IMR-90 (cell line): ENCODE data around the gene SLC12A7. TPM values are rescaled to one million over a fixed set of nuclear protein-coding genes. Genes with fewer than 3 reads are reported as not detected.

Experiments
- ATAC-seq: fragments of 200-7000 bp; cut with Tn5 transposase; 2 replicates; pipeline ENCODE4 v1.9.1; 2020; ENCODE audit warnings: low read depth, mild to moderate bottlenecking, moderate library complexity
- BruUV-seq: library from RNA; stranded (reverse); fragments of 400-500 nt; replicated peaks from 2 replicates; lab custom pipeline; 2021; lab: Mats Ljungman, UMichigan
- CTCF ChIA-PET: fragments of 300-600 bp; formaldehyde crosslinking; extraction: SDS; loops from one replicate; lab custom pipeline; 2021; ENCODE audit warnings: antibody characterized with exemption; lab: Yijun Ruan, JAX
- POLR2A ChIA-PET: fragments of 300-600 bp; sonication (Branson Sonifier 250); formaldehyde crosslinking; loops from one replicate; lab custom pipeline; 2022; ENCODE audit warnings: antibody characterized with exemption; ENCODE audit not compliant: unreplicated experiment; lab: Charles Lee
- DNase-seq: peaks from one replicate; pipeline ENCODE4 v3.0.0; 2013
- H2AFZ ChIP-seq: replicated peaks from 2 replicates; pipeline ENCODE3; 2013; ENCODE audit warnings: low read length, mild to moderate bottlenecking; ENCODE audit not compliant: poor library complexity
- H2AK5ac ChIP-seq: 2 replicates; pipeline ENCODE4 v1.6.1; 2013; ENCODE audit warnings: low read depth, low read length, inconsistent platforms
- H2AK9ac ChIP-seq: replicated peaks from 2 replicates; pipeline ENCODE3; 2013; ENCODE audit warnings: mild to moderate bottlenecking, low read depth, low read length, moderate library complexity; ENCODE audit not compliant: poor library complexity
- H2BK120ac ChIP-seq: 2 replicates; pipeline ENCODE4 v1.6.1; 2013; ENCODE audit warnings: low read depth, low read length, inconsistent platforms
- H2BK15ac ChIP-seq: 3 replicates; pipeline ENCODE4 v1.6.1; 2013; ENCODE audit warnings: low read depth, low read length, inconsistent platforms
- H2BK20ac ChIP-seq: 2 replicates; pipeline ENCODE4 v1.6.1; 2013; ENCODE audit warnings: low read depth, mild to moderate bottlenecking, inconsistent platforms, low read length, moderate library complexity
- H2BK5ac ChIP-seq: 2 replicates; pipeline ENCODE4 v1.6.1; 2013; ENCODE audit warnings: mild to moderate bottlenecking, low read depth, low read length, inconsistent platforms; ENCODE audit not compliant: poor library complexity, severe bottlenecking
- H3K14ac ChIP-seq: replicated peaks from 2 replicates; pipeline ENCODE4 v1.6.1; 2013; ENCODE audit warnings: low read depth, low read length, inconsistent platforms
- H3K18ac ChIP-seq: 2 replicates; pipeline ENCODE4 v1.6.1; 2013; ENCODE audit warnings: low read depth, low read length, control low read depth
- H3K23ac ChIP-seq: 2 replicates; pipeline ENCODE4 v1.6.1; 2013; ENCODE audit warnings: low read depth, low read length, inconsistent platforms
- H3K27ac ChIP-seq: 2 replicates; pipeline ENCODE4 v1.5.1; 2013; ENCODE audit warnings: mild to moderate bottlenecking, control low read depth, low read length; ENCODE audit not compliant: insufficient read depth
- H3K27me3 ChIP-seq: 2 replicates; pipeline ENCODE4 v1.6.1; 2013; ENCODE audit warnings: low read length; ENCODE audit not compliant: control insufficient read depth, insufficient read depth
- H3K36me3 ChIP-seq: 2 replicates; pipeline ENCODE4 v1.6.1; 2013; ENCODE audit warnings: low read length, mixed read lengths; ENCODE audit not compliant: control insufficient read depth, insufficient read depth
- H3K4ac ChIP-seq: 2 replicates; pipeline ENCODE4 v1.6.1; 2013; ENCODE audit warnings: low read depth, low read length, inconsistent platforms
- H3K4me1 ChIP-seq: 2 replicates; pipeline ENCODE4 v1.6.1; 2013; ENCODE audit warnings: low read length, mixed read lengths; ENCODE audit not compliant: control insufficient read depth, insufficient read depth
- H3K4me2 ChIP-seq: 2 replicates; pipeline ENCODE4 v1.6.1; 2013; ENCODE audit warnings: low read depth, mild to moderate bottlenecking, control low read depth, low read length, moderate library complexity
- H3K4me3 ChIP-seq: 2 replicates; pipeline ENCODE4 v1.5.1; 2013; ENCODE audit warnings: low read depth, mild to moderate bottlenecking, control low read depth, low read length, moderate library complexity; ENCODE audit not compliant: insufficient read depth
- H3K56ac ChIP-seq: 2 replicates; pipeline ENCODE4 v1.6.1; 2013; ENCODE audit warnings: low read length, inconsistent platforms; ENCODE audit not compliant: insufficient read depth; ENCODE audit errors: extremely low read depth
- H3K79me1 ChIP-seq, 2 experiments: 2 replicates each; pipeline ENCODE4 v1.6.1; 2013; ENCODE audit warnings: low read length in 2 of 2, inconsistent platforms in 1 of 2, low read depth in 1 of 2
- H3K9ac ChIP-seq: 2 replicates; pipeline ENCODE4 v1.6.1; 2013; ENCODE audit warnings: low read depth, low read length, control low read depth
- H3K9me1 ChIP-seq: 2 replicates; pipeline ENCODE4 v1.6.1; 2013; ENCODE audit warnings: low read length, inconsistent platforms; ENCODE audit not compliant: insufficient read depth
- H3K9me3 ChIP-seq: 2 replicates; pipeline ENCODE4 v1.6.1; 2013; ENCODE audit warnings: low read length; ENCODE audit not compliant: control insufficient read depth, insufficient read depth
- H4K20me1 ChIP-seq: 2 replicates; pipeline ENCODE4 v1.6.1; 2013; ENCODE audit warnings: low read length, inconsistent platforms; ENCODE audit not compliant: insufficient read depth
- H4K5ac ChIP-seq: 2 replicates; pipeline ENCODE4 v1.6.1; 2013; ENCODE audit warnings: mild to moderate bottlenecking, low read depth, low read length, control low read depth
- H4K8ac ChIP-seq, 2 experiments: 2 replicates each; pipeline ENCODE4 v1.6.1; 2013; ENCODE audit warnings: low read depth in 2 of 2, low read length in 2 of 2, control low read depth in 1 of 2, inconsistent platforms in 1 of 2
- H4K91ac ChIP-seq: 2 replicates; pipeline ENCODE4 v1.6.1; 2013; ENCODE audit warnings: low read depth, low read length, inconsistent platforms; ENCODE audit not compliant: insufficient read depth
- CEBPB ChIP-seq: IDR thresholded peaks from 2 replicates; pipeline ENCODE4 v1.6.1; 2012; ENCODE audit warnings: low read depth, low read length, improper control_type of control experiment
- CTCF ChIP-seq: conservative IDR thresholded peaks from 2 replicates; pipeline ENCODE4 v1.5.1; 2012; ENCODE audit warnings: mild to moderate bottlenecking, low read depth, low read length, improper control_type of control experiment
- MXI1 ChIP-seq: IDR thresholded peaks from 2 replicates; pipeline ENCODE4 v1.6.1; 2012; ENCODE audit warnings: low read depth, mild to moderate bottlenecking, low read length, moderate library complexity, borderline replicate concordance
- RFX5 ChIP-seq: IDR thresholded peaks from 2 replicates; pipeline ENCODE4 v1.8.0; 2012; ENCODE audit warnings: low read depth, mild to moderate bottlenecking, low read length, moderate library complexity
- USF2 ChIP-seq: fragments of 150-350 bp; IDR thresholded peaks from 2 replicates; pipeline ENCODE4 v1.6.1; 2017; ENCODE audit warnings: mild to moderate bottlenecking, antibody characterized with exemption, low read length, low read depth
- WGBS, 2 experiments: methylation state at CpG; one replicate each; pipeline versions ENCODE4 v1.1.5 to v1.1.7; 2013; ENCODE audit warnings: missing lambda C conversion rate in 2 of 2; ENCODE audit not compliant: insufficient read length in 1 of 2; ENCODE audit errors: extremely low coverage in 2 of 2; 5-methylcytosine and 5-hydroxymethylcytosine counted together
- dilution Hi-C: fragments of 300-500 bp; cut with HindIII; formaldehyde crosslinking; loops from one replicate; pipeline ENCODE4 v1.14.3; 2018; ENCODE audit warnings: low sequenced_read_pairs; ENCODE audit not compliant: unreplicated experiment
- in situ Hi-C: fragments of 300-500 bp; cut with MboI; formaldehyde crosslinking; loops from 3 replicates; pipeline ENCODE4 v1.14.3; 2019; ENCODE audit warnings: low sequenced_read_pairs, inconsistent platforms, mixed read lengths
- intact Hi-C: fragments of 100-400 bp; cut with micrococcal nuclease; formaldehyde crosslinking; loops from 2 replicates; pipeline ENCODE4 v1.10.0; 2022
- polyA plus RNA-seq, 3 experiments: library from polyadenylated mRNA; depleted of rRNA; stranded (reverse); fragments of >200 nt; gene quantifications; 2 replicates each; pipeline ENCODE4 v1.2.3, GENCODE V29; 2012; ENCODE audit warnings: low replicate concordance in 1 of 3
- total RNA-seq: library from RNA; depleted of rRNA; stranded (reverse); fragments of >200 nt; gene quantifications from 2 replicates; pipeline ENCODE4 v1.2.3, GENCODE V29; 2012

SLC12A7 gene
- total and polyA plus RNA-seq, 2 of the 4 experiments (the other 2 are of a cell fraction), result 3.0 to 6.1 TPM

- peak overlapping the region in 1 of 2 experiments; percentile 77; a peak in 2 of 4 replicates for H4K8ac ChIP-seq
- no peak overlapping the region; the same call in 1 of the 2 replicates for H2AK5ac ChIP-seq
- H2BK15ac ChIP-seq, result no peak overlapping the region
- no peak overlapping the region for H2BK5ac ChIP-seq
- H2AFZ ChIP-seq, result peak overlapping the region; percentile 68
- H3K36me3 ChIP-seq, result no peaks in the 10 kb centered on the region
- POLR2A ChIA-PET, result no interaction called here
- H3K4me3 ChIP-seq, result no peak overlapping the region
- H3K4ac ChIP-seq, result no peak overlapping the region
- no peak overlapping the region for H4K5ac ChIP-seq
- no peak overlapping the region for H2BK20ac ChIP-seq
- H3K18ac ChIP-seq, result no peak overlapping the region
- H3K9me3 ChIP-seq, result no peaks in the 10 kb centered on the region
- ATAC-seq (peak; percentile 32), DNase-seq (peak; percentile 18)
- peaks cover 21% of the 10 kb centered on the region for H4K20me1 ChIP-seq
- 27% methylated on average over 15 of the region's 23 CpGs; no CpG with 5 or more reads in 1 of the 2 experiments for WGBS, 2 experiments
- intact Hi-C loops (no loop called here), in situ Hi-C loops (no loop called here), dilution Hi-C loops (no loop called here)
- no peak overlapping the region for H3K9ac ChIP-seq
- TF ChIP-seq CEBPB (no peak), USF2 (no peak), MXI1 (no peak), CTCF (no peak), RFX5 (no peak)
- H3K4me1 ChIP-seq, result peaks cover 2% of the 10 kb centered on the region; the same call in 1 of the 2 replicates
- peak overlapping the region; percentile 55 for H2AK9ac ChIP-seq
- no peaks in the 10 kb centered on the region for H3K9me1 ChIP-seq
- H4K91ac ChIP-seq, result no peak overlapping the region
- H3K27me3 ChIP-seq, result no peaks in the 10 kb centered on the region
- H3K27ac ChIP-seq, result no peak overlapping the region
- BruUV-seq, result no TSS peak
- H2BK120ac ChIP-seq, result no peak overlapping the region
- H3K23ac ChIP-seq, result no peak overlapping the region; the same call in 1 of the 2 replicates
- H3K14ac ChIP-seq, result no peak overlapping the region; the same call in 1 of the 2 replicates
- no peak overlapping the region for H3K56ac ChIP-seq
- no peak overlapping the region for H3K4me2 ChIP-seq
- peaks cover 0 to 4% of the 10 kb centered on the region in 2 experiments; a peak in 1 of 4 replicates for H3K79me1 ChIP-seq
- CTCF ChIA-PET, result no interaction called here
These were observed 9.7 kb downstream of the SLC12A7 start for GRCh38 chr5:1101961-1102713.
